RKO (cell line): ENCODE results near the gene LSM4.
"Not testable (repeated sequence)": the region's sequence is repeated elsewhere in the genome, so short reads cannot be mapped to it uniquely, and the experiment has no call there.

Source experiments
- DNase-seq: peaks from one replicate; pipeline ENCODE4 v3.0.0-alpha.2; 2016; ENCODE audit warnings: low spot score

Gene LSM4

DNA sequence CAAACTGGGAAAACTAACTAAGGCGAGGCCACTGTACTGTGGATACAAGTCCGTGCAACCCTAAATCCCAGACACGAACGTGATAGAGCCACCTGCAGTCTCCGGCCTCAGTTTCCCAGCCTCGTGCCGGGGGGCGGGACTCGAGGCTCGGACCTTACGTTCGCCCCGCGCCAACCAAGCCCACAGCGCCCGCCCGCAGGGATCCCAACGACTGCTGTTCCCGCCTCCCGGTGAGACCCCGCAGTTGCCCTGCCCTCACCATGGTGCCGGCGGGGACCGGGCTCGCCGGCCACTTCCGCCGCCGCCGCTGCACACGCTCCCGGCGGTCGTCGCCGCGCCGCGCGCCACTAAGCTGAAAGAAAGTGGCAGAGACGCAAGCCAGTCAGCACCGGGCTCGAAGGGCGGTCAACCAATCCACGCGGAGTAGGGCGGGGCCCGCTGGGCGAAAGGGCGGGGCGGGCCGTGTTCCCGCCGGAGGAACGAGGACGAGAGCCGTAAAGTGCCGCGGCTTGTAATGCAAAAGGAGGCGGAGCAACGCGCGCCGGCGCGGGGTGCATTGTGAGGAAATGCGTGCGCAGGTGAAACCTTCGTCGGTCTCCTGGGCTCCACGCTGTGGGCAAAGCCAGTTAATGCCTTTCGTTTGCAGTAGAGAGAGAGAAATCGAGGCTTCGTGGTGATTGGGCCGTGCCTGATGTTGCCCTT, at the start of gene LSM4:
TSS of gene LSM4 (minus strand) at position 318 of the 702 bp plus-strand sequence. CDS start at position 262, 56 bp downstream.
- DNase-seq, result peak; percentile 97

DNA sequence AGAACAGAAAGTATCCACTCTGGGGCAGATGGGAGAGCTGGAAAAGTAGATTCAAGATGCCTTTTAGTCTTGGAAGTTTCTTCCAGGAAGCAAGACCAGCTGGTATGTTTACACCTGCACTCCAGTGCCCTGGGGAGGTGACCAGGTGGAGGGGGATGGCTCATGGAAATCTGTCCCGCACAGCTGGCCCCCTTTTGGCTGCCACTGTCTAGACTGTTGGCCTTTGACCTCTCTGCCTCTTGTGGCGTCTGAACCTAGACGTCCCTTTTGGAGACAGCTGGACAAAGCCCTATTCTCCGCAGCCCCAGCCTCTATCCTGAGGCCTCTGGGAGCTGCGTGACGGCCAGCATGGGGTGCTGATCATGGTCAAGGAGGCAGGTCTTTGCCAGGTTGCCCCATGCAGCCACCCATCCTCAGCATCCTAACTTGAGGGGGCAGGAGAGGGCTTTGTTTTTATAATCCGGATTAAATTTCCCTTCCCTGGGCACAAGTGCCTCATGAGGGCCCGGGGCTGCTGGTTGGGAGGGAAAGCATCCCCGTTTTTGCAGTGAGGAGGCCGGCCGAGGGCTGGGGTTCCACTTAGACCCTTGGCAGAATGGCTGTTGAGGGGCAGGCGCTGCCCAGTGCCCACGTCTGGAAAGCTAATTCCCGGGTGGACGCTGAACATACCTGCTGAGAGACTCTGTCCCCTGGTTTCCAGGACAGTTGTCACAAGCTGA, 45.8 kb upstream of the LSM4 start:
- no peak for DNase-seq

DNA sequence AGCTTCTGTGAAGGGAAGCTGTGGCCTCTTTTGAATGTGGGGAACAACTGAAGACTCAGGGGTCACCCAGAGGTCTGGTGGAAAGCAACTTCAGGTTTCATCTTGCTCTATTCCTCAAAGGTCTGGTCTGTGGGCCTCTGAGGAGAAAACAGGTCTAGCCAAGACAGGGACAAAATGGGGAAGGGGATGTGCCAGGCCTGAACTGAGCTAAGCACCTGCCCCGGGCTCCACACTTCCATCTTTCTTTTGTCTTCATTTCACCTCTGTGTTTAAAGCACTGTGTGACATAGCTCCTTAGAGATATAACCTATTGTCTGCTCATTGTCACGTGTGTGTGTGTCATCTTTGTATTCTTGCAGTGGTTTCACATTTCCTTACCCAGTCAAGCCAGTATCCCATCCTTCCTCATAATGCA, 43.2 kb upstream of the LSM4 start:
- DNase-seq, result no peak

DNA sequence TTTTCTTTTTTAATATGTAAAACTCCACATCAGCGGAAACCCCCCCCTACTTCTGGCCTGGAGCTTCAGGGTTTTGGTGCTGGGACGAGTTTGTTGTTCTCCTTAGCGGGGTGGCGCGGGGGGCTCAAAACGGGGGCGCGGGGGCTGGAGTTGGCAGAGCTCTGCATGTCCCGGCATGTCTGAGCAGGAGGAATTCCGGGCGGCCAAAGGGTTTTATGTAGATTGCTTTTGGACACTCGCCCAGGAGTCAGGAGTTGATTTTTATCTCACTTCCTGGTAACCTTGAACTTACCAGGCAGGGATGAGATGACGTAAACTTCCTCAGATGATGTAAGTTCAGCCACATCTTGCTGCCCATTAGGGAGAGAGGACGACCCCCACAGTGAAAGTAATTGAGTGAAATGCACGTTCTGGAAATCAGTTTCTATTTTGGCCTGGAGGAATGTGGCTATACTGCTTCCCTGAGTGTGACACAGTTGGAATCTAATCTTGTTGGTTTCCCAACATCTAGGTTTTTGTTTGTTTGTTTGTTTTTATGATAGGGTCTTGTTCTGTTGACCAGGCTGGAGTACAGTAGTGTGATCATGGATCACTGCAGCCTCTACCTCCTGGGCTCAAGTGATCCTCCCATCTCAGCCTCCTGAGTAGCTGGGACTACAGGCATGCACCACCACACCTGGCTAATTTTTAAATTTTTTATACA, 42.1 kb upstream of the LSM4 start:
- peak; percentile 66 for DNase-seq

DNA sequence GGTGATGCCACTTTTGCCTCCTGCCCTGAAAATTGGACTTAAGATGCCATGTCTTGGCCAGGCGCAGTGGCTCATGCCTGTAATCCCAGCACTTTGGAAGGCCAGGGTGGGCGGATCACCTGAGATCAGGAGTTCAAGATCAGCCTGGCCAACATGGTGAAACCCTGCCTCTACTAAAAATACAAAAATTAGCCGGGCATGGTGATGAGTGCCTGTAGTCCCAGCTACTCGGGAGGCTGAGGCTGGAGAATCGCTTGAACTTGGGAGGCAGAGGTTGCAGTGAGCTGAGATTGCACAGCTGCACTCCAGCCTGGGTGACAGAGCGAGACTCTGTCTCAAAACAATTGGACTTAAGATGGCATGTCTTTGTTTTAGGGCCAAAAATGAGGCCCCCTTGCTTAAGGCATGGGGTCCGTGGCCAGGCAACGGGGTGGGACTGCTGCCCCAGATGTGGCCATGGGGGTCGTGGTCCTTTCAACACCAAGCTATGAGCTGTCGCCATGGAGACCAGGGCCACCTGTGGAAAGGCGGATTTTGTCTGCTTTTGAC, 41.5 kb upstream of the LSM4 start:
- DNase-seq, result not testable (repeated sequence)

DNA sequence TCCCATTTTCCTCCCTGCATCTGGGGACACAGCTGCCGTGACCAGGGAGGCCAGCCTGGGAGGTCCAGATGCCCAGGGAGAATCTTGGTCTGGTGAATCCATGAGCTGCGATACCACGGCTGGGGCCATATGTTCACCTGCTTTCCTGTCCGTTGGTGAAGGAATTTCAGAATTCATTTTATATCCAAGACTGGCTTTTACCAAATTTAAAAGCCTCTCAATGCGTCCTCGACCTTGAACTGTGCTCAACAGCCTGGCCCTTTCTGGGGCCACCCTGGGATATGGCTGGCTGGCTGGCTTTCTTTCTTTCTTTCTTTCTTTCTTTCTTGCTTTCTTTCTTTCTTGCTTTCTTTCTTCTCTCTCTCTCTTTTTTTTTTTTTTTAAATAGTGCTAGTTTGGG, 40.9 kb upstream of the LSM4 start:
- no peak for DNase-seq

DNA sequence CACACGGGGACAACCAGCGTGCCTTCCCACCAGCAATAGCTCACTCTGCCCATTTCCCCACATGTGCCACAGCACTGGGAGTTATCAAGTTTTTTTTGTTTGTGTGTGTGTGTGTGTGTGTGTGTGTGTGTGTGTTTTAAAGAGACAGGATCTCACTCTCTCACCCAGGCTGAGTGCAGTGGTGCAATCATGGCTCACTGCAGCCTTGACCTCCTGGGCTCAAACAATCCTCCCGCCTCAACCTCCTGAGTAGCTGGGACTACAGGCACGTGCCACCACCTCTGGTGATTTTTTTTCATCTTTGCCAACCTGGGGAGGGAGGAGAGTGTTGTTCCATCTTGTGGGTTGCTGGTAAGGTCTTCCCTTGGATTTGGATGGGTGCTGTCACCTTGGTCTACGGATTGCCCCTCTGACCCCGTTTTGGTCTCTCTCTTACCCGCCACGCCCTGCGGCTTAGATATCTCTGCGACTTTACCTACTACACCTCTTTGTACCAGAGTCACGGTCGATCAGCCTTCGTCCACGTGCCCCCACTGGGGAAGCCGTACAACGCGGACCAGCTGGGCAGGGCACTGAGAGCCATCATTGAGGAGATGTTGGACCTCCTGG, 40.2 kb upstream of the LSM4 start:
- no peak for DNase-seq

DNA sequence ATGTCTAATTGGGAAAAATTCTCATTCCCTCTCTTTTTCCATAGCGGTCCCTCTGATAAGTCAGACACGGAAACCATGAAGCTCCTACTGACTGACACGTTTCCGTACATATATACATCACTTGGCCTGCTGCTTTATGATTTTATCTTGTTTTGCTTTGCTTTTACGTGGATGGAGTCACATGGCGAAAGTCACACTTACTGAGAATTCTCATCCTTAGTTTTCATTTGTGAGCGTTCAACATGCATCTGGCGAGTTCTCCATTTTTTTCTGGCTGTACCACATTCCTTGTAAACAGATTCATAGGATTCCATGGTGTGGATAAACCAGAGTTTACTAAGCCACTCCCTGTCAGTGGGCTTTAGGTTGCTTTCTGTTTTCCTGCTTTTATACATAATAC, 38.8 kb upstream of the LSM4 start:
- DNase-seq, result no peak

DNA sequence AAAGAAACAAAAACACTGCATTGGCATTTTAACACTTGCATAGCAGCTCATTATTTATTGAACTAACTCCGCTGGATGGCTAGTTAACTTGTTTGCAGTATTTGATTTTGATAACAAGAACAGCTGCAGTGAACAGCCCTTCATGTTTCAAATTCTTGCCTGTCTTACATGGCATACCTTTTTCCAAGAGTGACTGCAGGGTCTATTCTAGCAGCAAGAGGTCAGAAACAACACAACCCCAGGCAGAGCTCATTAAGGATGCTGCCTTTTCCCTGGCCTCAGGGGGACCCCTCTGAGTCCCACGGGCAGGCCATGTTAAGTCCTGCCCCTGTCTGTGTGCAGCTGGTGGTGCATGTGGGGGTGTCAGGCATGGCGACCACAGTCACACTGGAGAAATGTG, 34.2 kb upstream of the LSM4 start:
- DNase-seq, result no peak

DNA sequence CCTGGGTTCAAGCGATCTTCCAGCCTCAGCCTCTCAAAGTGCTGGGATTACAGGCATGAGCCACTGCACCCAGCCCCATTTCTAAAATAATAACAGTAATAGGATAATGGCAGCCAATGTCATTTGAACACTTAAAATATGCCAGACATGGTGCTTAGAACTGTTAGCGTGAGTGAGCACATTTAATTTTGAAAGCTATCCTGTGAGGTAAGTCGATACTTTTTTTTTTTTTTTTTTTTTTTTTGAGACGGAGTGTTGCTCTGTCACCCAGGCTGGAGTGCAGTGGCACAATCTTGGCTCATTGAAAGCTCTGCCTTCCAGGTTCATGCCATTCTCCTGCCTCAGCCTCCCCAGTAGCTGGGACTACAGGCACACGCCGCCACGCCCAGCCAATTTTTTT, 31.9 kb upstream of the LSM4 start:
- DNase-seq, result not testable (repeated sequence)

DNA sequence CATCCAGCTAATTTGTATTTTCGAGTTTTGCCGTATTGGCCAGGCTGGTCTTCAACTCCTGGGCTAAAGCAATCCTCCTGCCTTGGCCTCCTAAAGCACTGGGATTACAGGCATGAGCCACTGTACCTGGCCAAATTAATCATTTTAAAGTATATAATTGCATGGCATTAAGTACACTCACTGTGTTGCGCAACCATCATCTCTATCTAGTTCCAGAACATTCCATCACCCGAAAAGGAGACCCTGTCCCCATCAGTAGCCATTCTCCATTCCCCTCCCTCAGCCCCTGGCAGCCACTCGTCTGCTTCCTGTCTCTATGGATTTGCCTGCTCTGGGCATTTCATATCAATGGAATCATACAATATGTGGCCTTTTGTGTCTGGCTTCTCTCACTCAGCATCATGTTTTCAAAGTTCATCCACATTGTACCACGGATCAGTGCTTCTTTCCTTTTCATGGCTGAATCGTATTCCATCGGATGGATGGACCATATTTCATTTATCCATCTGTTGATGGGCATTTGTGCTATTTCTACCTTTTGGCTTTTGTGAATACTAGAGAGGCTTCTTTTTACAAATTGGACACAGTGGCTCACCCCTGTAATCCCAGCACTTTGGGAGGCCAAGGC, 30.6 kb upstream of the LSM4 start:
- DNase-seq, result no peak

DNA sequence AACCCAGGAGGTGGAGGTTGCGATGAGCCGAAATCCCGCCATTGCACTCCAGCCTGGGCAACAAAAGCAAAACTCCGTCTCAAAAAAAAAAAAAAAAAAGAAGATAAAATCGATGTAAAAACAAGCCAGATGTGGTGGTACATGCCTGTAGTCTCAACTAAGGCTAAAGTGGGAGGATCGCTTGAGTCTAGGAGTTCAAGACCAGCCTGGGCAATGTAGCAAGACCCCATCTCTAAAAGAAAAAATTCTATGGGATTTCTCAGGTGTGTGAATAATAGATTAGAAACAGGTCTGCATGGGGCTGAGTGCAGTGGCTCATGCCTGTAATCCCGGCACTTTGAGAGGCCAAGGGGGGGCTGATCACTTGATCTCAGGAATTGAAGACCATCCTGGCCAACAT, 28.7 kb upstream of the LSM4 start:
- no peak for DNase-seq

DNA sequence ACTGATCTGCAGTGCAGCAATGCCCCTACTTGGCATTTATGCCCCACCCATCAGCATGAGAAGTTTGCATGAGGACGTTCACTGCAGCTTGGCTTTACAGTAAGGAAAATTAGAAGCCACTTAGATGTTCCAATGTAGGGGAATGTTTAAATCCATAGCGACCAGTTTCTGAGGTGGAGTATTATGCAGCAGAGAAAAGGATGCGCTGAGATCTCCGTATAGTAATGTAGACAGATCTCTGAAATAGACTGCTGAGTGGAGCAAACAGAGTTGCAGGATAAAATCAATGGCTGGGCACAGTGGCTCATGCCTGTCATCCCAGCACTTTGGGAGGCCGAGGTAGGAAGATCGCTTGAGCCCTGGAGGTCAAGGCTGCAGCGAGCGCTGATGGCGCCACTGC, 27.6 kb upstream of the LSM4 start:
- DNase-seq, result no peak

DNA sequence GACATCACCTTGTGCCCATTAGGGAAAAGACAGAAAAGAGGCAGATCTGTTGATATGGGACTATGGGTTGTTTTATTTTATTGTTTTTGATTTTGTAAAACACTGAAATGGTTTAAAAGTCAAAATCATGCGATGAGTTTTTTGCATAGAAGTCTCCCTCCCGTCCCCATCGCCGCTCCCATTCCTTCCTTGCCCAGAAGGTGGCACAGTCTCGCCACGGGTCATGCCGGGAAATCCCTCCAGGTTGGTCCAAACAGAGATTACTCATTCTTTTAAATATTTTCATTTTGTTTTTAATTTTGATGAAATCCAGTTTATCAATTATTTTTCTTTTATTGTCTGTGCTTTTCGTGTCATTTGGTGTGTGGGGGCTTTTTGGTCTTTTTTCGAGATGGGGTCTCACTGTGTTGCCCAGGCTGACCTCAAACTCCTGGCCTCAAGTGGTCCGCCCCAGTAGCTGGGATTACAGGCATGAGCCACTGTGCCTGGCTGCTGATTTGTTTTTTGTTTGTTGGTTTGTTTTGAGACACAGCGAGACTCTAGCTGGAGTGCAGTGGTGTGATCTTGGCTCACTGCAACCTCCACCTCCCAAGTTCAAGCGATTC, 26.8 kb upstream of the LSM4 start:
- no peak for DNase-seq

DNA sequence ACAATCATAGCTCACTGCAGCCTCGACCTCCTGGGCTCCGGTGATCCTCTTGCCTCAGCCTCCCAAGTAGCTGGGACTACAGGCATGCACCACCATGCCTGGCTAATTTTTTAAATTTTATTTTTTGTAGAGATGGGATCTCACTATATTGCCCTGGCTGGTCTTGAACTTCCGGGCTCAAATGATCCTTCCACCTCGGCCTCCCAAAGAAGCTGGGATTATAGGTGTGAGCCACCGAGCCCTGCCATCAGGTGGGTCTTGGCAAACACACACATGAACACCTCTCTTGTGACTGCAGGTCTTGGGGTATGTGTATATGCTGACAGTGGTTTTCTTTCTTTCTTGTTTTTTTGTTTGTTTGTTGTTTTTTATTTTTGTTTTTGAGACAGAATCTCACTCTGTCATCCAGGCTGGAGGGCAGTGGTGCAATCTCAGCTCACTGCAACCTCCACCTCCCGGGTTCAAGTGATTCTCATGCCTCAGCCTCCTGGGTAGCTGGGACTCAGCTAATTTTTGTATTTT, 26.0 kb upstream of the LSM4 start:
- not testable (repeated sequence) for DNase-seq

DNA sequence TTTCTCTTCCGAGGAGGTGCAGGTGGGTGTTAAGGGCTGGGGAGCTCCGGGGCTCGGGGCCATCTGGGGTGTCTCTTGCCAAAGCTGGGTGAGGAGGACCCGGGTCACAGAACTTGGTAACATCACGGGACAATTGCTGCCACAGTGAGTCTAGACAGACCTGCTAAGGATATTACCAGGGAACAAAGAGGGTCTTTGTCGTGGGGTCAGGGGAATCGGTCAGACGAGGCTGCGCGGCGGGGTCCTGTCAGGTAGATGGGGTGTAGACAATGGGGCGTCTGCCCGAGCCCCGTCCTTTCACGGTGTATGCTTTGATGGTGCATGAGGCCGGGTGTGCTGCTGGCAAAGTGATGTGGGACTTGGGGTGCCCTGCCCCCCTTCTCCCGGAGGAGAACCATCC, 25.3 kb upstream of the LSM4 start:
- DNase-seq, result no peak

DNA sequence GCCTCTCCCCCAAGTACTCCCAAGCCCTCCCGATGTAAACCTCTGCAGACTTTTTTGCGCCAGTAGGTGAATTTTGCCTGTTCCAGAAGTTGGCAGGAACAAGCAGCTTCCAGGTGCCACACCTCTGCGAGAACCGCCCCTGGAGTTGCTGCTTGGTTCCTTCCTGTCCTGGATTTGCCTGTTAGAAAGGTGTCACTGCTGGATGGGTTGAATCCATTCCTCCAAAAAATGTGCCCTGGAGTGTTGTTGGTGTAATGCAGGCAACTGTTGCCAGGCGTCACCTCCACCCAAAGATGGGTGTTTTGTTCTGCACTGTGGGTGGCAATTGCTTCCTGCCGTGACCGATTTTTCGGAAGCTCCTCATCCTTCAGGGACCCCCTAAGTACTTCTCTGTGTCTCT, 23.2 kb upstream of the LSM4 start:
- DNase-seq, result no peak

DNA sequence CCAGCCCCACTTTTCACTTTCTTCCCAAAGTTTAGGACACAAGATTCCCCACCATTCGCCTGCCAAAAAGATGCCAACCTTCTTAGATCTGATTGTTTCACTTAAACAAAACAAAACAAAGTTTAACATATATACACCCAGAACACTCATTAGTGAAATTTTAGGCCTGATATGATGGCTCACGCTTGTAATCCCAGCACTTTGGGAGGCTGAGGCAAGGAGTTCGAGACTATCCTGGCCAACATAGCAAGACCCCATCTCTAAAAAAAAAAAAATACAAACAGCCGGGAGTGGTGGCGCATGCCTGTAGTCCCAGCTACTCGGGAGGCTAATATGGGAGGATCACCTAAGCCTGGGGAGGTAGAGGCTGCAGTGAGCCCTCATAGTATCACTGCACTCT, 22.4 kb upstream of the LSM4 start:
- DNase-seq, result no peak

DNA sequence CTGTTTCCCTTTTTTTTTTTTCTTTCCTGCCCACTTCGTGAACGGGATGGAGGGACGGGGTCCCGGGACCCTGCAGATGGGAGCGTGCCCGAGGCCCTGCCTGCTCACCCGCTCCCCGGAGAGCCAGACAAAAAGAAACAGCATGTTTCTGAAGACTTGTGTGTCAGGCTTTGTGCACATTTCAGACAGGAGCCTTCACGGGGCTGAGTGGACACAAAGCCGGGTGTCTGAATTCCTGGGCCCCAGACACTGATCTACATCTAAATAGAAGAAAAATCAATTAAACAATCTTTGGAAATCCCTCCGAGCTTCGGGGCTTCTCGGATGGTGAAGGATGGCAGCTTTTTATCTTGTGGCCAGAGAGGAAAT, 21.7 kb upstream of the LSM4 start:
- no peak for DNase-seq

DNA sequence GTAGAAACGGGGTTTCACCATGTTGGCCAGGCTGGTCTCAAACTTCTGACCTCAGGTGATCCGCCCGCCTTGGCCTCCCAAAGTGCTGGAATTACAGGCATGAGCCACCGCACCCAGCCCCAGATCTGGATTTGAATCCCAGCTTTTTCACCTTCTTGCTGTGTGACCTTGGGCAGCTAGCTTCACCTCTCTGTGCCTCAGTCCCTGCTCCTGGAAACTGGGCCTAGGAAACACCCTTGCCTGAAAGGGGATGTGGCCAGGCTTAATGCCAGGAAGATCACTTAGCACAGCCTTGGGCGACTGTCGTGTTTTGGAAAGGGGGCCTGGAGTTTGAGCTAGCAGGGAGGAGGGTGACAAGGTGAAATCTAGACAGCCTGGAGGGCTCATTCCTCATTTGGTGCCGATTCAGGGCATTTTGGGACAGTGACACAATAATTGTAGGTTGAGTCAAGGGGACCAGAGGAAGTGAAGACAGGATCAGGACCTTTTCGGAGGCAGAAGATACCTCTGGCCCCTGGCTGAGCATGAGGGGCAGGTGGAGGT, 19.3 kb upstream of the LSM4 start:
- no peak for DNase-seq
